Fibroblast of lung (primary cell): ENCODE results near the gene ASB18. TPM values are rescaled to one million over a fixed set of nuclear protein-coding genes. Genes with fewer than 3 reads are reported as not detected.

Experiments
- DNase-seq, 2 donors: peaks; one replicate each; pipeline versions ENCODE4 v3.0.0 to v3.0.0-alpha.2; 2010; ENCODE audit warnings: low read depth in 2 of 2
- H2AFZ ChIP-seq: 2 replicates; pipeline ENCODE4 v1.5.1; 2012; ENCODE audit warnings: low read length, control low read depth, inconsistent platforms
- H3K27ac ChIP-seq: 2 replicates; pipeline ENCODE4 v1.5.1; 2011; ENCODE audit warnings: low read length, control low read depth; ENCODE audit not compliant: insufficient read depth
- H3K27me3 ChIP-seq: 2 replicates; pipeline ENCODE4 v1.5.1; 2011; ENCODE audit warnings: mild to moderate bottlenecking, low read length; ENCODE audit not compliant: control insufficient read depth, insufficient read depth
- H3K36me3 ChIP-seq: 2 replicates; pipeline ENCODE4 v1.5.1; 2011; ENCODE audit warnings: low read length; ENCODE audit not compliant: control insufficient read depth, insufficient read depth
- H3K4me1 ChIP-seq: 2 replicates; pipeline ENCODE4 v1.5.1; 2011; ENCODE audit warnings: low read length; ENCODE audit not compliant: control insufficient read depth, insufficient read depth; ENCODE audit errors: extremely low read depth
- H3K4me2 ChIP-seq: 2 replicates; pipeline ENCODE4 v1.5.1; 2011; ENCODE audit warnings: low read length, control low read depth; ENCODE audit not compliant: insufficient read depth; ENCODE audit errors: extremely low read depth
- H3K4me3 ChIP-seq, 4 experiments: fragments of 200-600 bp in 1 of 4; sonication (generic) in 1 of 4; replicated peaks in 1 of 4; 2 replicates each; pipeline ENCODE4 v1.5.1; 2011 to 2016; ENCODE audit warnings: low read length in 4 of 4, low read depth in 3 of 4, mild to moderate bottlenecking in 3 of 4, control low read depth in 2 of 4, inconsistent platforms in 1 of 4, mixed read lengths in 1 of 4; ENCODE audit not compliant: insufficient read depth in 1 of 4; ENCODE audit errors: control extremely low read depth in 1 of 4
- H3K79me2 ChIP-seq: 2 replicates; pipeline ENCODE4 v1.5.1; 2012; ENCODE audit warnings: mild to moderate bottlenecking, low read length, inconsistent platforms; ENCODE audit not compliant: control insufficient read depth, insufficient read depth
- H3K9ac ChIP-seq: 2 replicates; pipeline ENCODE4 v1.5.1; 2011; ENCODE audit warnings: mild to moderate bottlenecking, low read length, control low read depth; ENCODE audit not compliant: insufficient read depth
- H3K9me3 ChIP-seq: 2 replicates; pipeline ENCODE4 v1.5.1; 2012; ENCODE audit warnings: low read depth, low read length; ENCODE audit not compliant: control insufficient read depth, insufficient read depth
- H4K20me1 ChIP-seq: 2 replicates; pipeline ENCODE4 v1.5.1; 2011; ENCODE audit warnings: low read length; ENCODE audit not compliant: control insufficient read depth, insufficient read depth; ENCODE audit errors: extremely low read depth
- CTCF ChIP-seq, 2 donors: IDR thresholded peaks in 1 of 2; conservative IDR thresholded peaks in 1 of 2; 1 replicate in 1 of 2; 2 replicates in 1 of 2; pipeline ENCODE4 v1.5.1; 2011 to 2012; ENCODE audit warnings: low read length in 2 of 2, control low read depth in 1 of 2, inconsistent platforms in 1 of 2, low read depth in 1 of 2, mild to moderate bottlenecking in 1 of 2
- EZH2 ChIP-seq: IDR thresholded peaks from 2 replicates; pipeline ENCODE4 v1.5.1; 2012; ENCODE audit warnings: low read length, control low read depth, mild to moderate bottlenecking; ENCODE audit errors: missing control alignments
- polyA plus RNA-seq, 2 donors: library from polyadenylated mRNA; depleted of rRNA in 1 of 2; stranded (reverse) in 1 of 2; unstranded in 1 of 2; fragments of >200 nt; gene quantifications; 2 replicates each; pipeline ENCODE4 v1.2.1, GENCODE V29; 2011 to 2012; ENCODE audit warnings: missing spikeins in 1 of 2
- total RNA-seq: library from RNA; depleted of rRNA; stranded (reverse); fragments of >200 nt; gene quantifications from 2 replicates; pipeline ENCODE4 v1.2.1, GENCODE V29; 2014

ASB18 gene
- total and polyA plus RNA-seq, 2 donors (not counting 1 experiment from before 2014, with no cell fraction given), result not detected

GRCh38 chr2:236254674-236255073 is 9.5 kb downstream of the ASB18 start:
- H3K4me3 ChIP-seq, result no peak overlapping the region
- no peak overlapping the region for H3K4me2 ChIP-seq
- TF ChIP-seq EZH2 (no peak), CTCF (conservative IDR thresholded peaks at IDR 0.05 in 1 of 2, IDR thresholded peaks at IDR 0.05 in 1 of 2; ENCODE audit: low read depth in 1 of 2, low read length in 2 of 2) (no peak)
- H3K4me1 ChIP-seq, result no peaks in the 10 kb centered on the region
- no peak overlapping the region for H2AFZ ChIP-seq
- DNase-seq, result no peak
- no peaks in the 10 kb centered on the region for H3K79me2 ChIP-seq
- H3K27me3 ChIP-seq, result no peaks in the 10 kb centered on the region
- H3K27ac ChIP-seq, result no peak overlapping the region
- H3K36me3 ChIP-seq, result no peaks in the 10 kb centered on the region
- H3K9ac ChIP-seq, result no peak overlapping the region
- H3K9me3 ChIP-seq, result no peaks in the 10 kb centered on the region
- no peaks in the 10 kb centered on the region for H4K20me1 ChIP-seq

GRCh38 chr2:236254001-236254400 is 10.2 kb downstream of the ASB18 start:
- DNase-seq, result no peak

GRCh38 chr2:236252602-236253001 is 11.6 kb downstream of the ASB18 start:
- TF ChIP-seq CTCF (conservative IDR thresholded peaks at IDR 0.05 in 1 of 2, IDR thresholded peaks at IDR 0.05 in 1 of 2; ENCODE audit: low read depth in 1 of 2, low read length in 2 of 2), result no peak
- TF ChIP-seq EZH2, result no peak
- DNase-seq, result no peak
- H3K27ac ChIP-seq, result no peak overlapping the region
- no peaks in the 10 kb centered on the region for H3K4me1 ChIP-seq
- no peaks in the 10 kb centered on the region for H3K27me3 ChIP-seq
- H3K9ac ChIP-seq, result no peak overlapping the region
- no peaks in the 10 kb centered on the region for H3K9me3 ChIP-seq
- H3K79me2 ChIP-seq, result no peaks in the 10 kb centered on the region
- H3K36me3 ChIP-seq, result no peaks in the 10 kb centered on the region
- H2AFZ ChIP-seq, result no peak overlapping the region
- no peaks in the 10 kb centered on the region for H4K20me1 ChIP-seq
- no peak overlapping the region for H3K4me2 ChIP-seq
- H3K4me3 ChIP-seq, result no peak overlapping the region

More at GRCh38 chr2:236254001-236254400, 10.2 kb downstream of the ASB18 start:
- H4K20me1 ChIP-seq, result no peaks in the 10 kb centered on the region
- TF ChIP-seq CTCF (conservative IDR thresholded peaks at IDR 0.05 in 1 of 2, IDR thresholded peaks at IDR 0.05 in 1 of 2; ENCODE audit: low read depth in 1 of 2, low read length in 2 of 2), result no peak
- TF ChIP-seq EZH2, result no peak
- no peak overlapping the region for H3K27ac ChIP-seq
- no peaks in the 10 kb centered on the region for H3K79me2 ChIP-seq
- no peak overlapping the region for H3K9ac ChIP-seq
- H3K9me3 ChIP-seq, result no peaks in the 10 kb centered on the region
- H3K4me2 ChIP-seq, result no peak overlapping the region
- no peaks in the 10 kb centered on the region for H3K4me1 ChIP-seq
- no peak overlapping the region for H2AFZ ChIP-seq
- H3K36me3 ChIP-seq, result no peaks in the 10 kb centered on the region
- no peaks in the 10 kb centered on the region for H3K27me3 ChIP-seq
- H3K4me3 ChIP-seq, result no peak overlapping the region
